ENCODE measurements around the gene CACNG6. TPM values are rescaled to one million over a fixed set of nuclear protein-coding genes. Genes with fewer than 3 reads are reported as not detected.

Gene CACNG6
- total RNA-seq, 1 donor from 2014 or later = not detected

DNA sequence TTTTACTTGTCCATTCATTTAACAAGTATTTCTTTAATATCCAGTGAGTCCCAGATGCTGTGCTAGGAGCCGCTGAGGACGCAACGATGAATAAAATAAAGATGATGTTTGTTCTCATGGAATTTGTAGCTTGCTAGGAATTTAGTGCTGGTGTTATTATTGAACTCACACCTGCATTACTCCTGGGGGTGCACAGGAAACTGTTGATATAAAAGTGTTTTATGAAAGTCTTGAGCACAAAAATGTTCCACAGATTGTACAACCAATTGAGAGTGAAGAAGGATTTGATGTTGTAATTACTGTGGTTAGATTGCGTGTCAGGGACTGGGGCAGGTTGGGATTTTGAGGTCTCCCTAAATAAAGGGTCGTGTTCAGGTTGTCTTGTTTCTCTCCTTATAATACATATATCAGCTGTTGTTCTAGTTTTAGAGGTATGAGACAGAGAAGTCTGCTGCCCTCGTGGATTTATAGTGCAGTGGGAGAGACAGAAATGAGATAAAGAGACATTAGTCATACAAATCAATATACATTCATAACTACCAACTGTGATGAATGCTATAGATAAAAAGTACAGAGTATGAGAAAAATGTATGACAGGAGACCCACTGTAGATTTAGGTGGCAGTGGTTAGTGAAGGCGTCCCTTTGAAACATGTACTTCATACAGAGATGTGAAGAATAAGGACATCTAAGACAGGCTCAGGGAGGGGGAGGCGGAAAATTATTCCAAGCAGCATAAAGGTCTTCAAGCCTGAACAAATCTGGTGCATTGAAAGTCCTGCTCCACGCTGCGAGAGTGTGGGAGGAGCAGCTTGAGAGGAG is 11.3 kb downstream of the CACNG6 start:
- no peak overlapping the region for H3K9ac ChIP-seq
- H3K4me2 ChIP-seq = no peak overlapping the region
- H3K27me3 Mint-ChIP-seq (ENCODE audit: insufficient read depth, low read depth) = peaks cover 8% of the 10 kb centered on the region

GRCh38 chr19:54009440-54009839 is 18.0 kb downstream of the CACNG6 start:
- Histone ChIP-seq H3K27me3 (no peaks in the 10 kb centered on the region), H3K36me3 (no peaks in the 10 kb centered on the region), H3K4me3 (no peak overlapping the region), H2AFZ (replicated peaks) (no peak overlapping the region), H3K9me3 (ENCODE audit: low read depth) (no peaks in the 10 kb centered on the region), H3K27ac (no peak overlapping the region), H3K4me2 (no peak overlapping the region), H3F3A (ENCODE audit: low read depth) (no peaks in the 10 kb centered on the region), H4K20me1 (ENCODE audit: low read depth) (no peaks in the 10 kb centered on the region), H3K4me1 (peaks cover 4% of the 10 kb centered on the region), H3K9ac (no peak overlapping the region), H3K79me2 (ENCODE audit: low read depth) (no peaks in the 10 kb centered on the region)
- peaks cover 24% of the 10 kb centered on the region for H3K4me1 Mint-ChIP-seq
- TF ChIP-seq EZH2phosphoT487 (IDR thresholded peaks at IDR 0.05) = no peak
- no peak for TF ChIP-seq EZH2 (IDR thresholded peaks at IDR 0.05)
- TF ChIP-seq CTCF (IDR thresholded peaks at IDR 0.05) = no peak
- no peak overlapping the region for H3K4me3 Mint-ChIP-seq
- H3K27ac Mint-ChIP-seq = no peak overlapping the region
- peaks cover 2% of the 10 kb centered on the region for H3K9me3 Mint-ChIP-seq
- no peak for DNase-seq (ENCODE audit: low spot score)
- H3K27me3 Mint-ChIP-seq (ENCODE audit: insufficient read depth, low read depth) = peaks cover 5% of the 10 kb centered on the region
- H3K36me3 Mint-ChIP-seq = no peaks in the 10 kb centered on the region

More for the DNA sequence above, 11.3 kb downstream of the CACNG6 start:
- no peak overlapping the region for H2AFZ ChIP-seq (replicated peaks)
- TF ChIP-seq CTCF (IDR thresholded peaks at IDR 0.05) (no peak), EZH2phosphoT487 (IDR thresholded peaks at IDR 0.05) (no peak), EZH2 (IDR thresholded peaks at IDR 0.05) (no peak)
- H3K4me3 ChIP-seq = no peak overlapping the region
- Mint-ChIP-seq H3K36me3 (no peaks in the 10 kb centered on the region), H3K4me1 (peaks cover 24% of the 10 kb centered on the region), H3K9me3 (no peaks in the 10 kb centered on the region), H3K27ac (no peak overlapping the region), H3K4me3 (no peak overlapping the region)
- no peaks in the 10 kb centered on the region for H3K79me2 ChIP-seq (ENCODE audit: low read depth)
- peaks cover 4% of the 10 kb centered on the region for H3F3A ChIP-seq (ENCODE audit: low read depth)
- H3K4me1 ChIP-seq = peaks cover 5% of the 10 kb centered on the region
- no peak for DNase-seq (ENCODE audit: low spot score)
- H3K36me3 ChIP-seq = no peaks in the 10 kb centered on the region
- peaks cover 53% of the 10 kb centered on the region for H3K27me3 ChIP-seq
- H3K27ac ChIP-seq = no peak overlapping the region
- H4K20me1 ChIP-seq (ENCODE audit: low read depth) = no peaks in the 10 kb centered on the region
- no peaks in the 10 kb centered on the region for H3K9me3 ChIP-seq (ENCODE audit: low read depth)

GRCh38 chr19:54010474-54010873 is 19.0 kb downstream of the CACNG6 start:
- TF ChIP-seq CTCF (IDR thresholded peaks at IDR 0.05) = no peak
- no peak for TF ChIP-seq EZH2 (IDR thresholded peaks at IDR 0.05)
- TF ChIP-seq EZH2phosphoT487 (IDR thresholded peaks at IDR 0.05) = no peak
- H3K9me3 ChIP-seq (ENCODE audit: low read depth) = no peaks in the 10 kb centered on the region
- H3K27me3 Mint-ChIP-seq (ENCODE audit: insufficient read depth, low read depth) = peaks cover 7% of the 10 kb centered on the region
- H3K27me3 ChIP-seq = no peaks in the 10 kb centered on the region
- peaks cover 4% of the 10 kb centered on the region for H3K4me1 ChIP-seq
- H3K9ac ChIP-seq = no peak overlapping the region
- H3K36me3 Mint-ChIP-seq = no peaks in the 10 kb centered on the region
- H3K4me3 Mint-ChIP-seq = no peak overlapping the region
- no peak overlapping the region for H3K4me3 ChIP-seq
- H3K4me2 ChIP-seq = no peak overlapping the region
- H3K27ac ChIP-seq = no peak overlapping the region
- no peaks in the 10 kb centered on the region for H3F3A ChIP-seq (ENCODE audit: low read depth)
- no peak overlapping the region for H2AFZ ChIP-seq (replicated peaks)
- no peaks in the 10 kb centered on the region for H3K79me2 ChIP-seq (ENCODE audit: low read depth)
- H4K20me1 ChIP-seq (ENCODE audit: low read depth) = no peaks in the 10 kb centered on the region
- H3K27ac Mint-ChIP-seq = no peak overlapping the region
- H3K4me1 Mint-ChIP-seq = peaks cover 27% of the 10 kb centered on the region
- no peaks in the 10 kb centered on the region for H3K36me3 ChIP-seq
- peaks cover 4% of the 10 kb centered on the region for H3K9me3 Mint-ChIP-seq
- DNase-seq (ENCODE audit: low spot score) = no peak
